Measurements from ENCODE around the gene TMUB2. TPM values are rescaled to one million over a fixed set of nuclear protein-coding genes. Genes with fewer than 3 reads are reported as not detected.
"Not testable (repeated sequence)": the region's sequence is repeated elsewhere in the genome, so short reads cannot be mapped to it uniquely, and the experiment has no call there.

The TMUB2 gene
- total RNA-seq = 10 to 100 TPM; 27.4 to 50.4 TPM

DNA sequence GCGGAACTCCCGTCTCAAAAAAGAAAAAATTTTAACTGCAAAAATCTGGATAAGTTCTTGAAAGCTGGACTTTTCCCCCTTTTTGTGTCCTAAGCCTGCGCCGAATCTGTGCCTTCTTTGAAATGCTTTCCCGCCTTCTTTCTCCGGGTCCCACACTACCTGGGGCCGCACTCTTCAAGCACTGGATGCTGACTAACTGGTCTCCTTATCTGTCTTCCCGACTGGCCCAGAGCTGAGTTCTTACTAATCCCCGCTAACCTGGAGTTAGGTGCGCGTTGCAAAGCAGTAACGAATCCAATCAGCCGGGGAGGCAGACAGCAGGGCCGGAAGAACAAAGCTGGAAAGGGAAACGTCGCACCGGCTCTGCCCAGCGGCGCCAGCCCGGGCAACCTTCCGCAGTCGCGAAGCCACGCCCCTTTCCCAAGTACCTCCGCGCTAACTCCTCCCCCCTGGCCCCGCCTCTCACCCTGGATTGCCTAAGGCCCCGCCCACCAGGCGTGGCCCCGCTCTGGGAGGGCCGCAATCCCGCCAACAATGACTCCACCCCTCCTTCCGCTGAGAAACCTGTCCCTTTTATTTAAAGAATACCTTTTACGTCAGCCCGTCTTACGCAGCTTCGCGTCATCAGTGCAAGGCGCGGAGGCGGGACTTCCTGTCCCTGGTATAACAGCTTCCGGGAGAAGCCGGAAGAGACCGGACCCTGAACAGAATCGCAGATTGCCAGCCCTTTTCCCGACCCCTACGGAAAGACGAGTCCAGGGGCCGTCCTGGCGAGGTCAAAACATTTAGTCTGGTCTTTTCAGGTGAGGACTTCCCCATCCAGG is at the start of gene TMUB2:
Gene TMUB2, plus strand, starts transcription at position 666 of the 824 bp plus-strand sequence. CDS start 737 bp downstream, outside the sequence.
- peaks cover 26% of the 10 kb centered on the region in 2 donors for H3K36me3 Mint-ChIP-seq
- peak within 1 kb of the TSS; percentile 91 to 98 for H3K27ac Mint-ChIP-seq
- H3K9me3 Mint-ChIP-seq = no peaks in the 10 kb centered on the region
- DNase-seq (ENCODE audit: low spot score in 2 of 2) (peak; percentile 99 to 100), ATAC-seq (peak; percentile 91 to 94)

DNA sequence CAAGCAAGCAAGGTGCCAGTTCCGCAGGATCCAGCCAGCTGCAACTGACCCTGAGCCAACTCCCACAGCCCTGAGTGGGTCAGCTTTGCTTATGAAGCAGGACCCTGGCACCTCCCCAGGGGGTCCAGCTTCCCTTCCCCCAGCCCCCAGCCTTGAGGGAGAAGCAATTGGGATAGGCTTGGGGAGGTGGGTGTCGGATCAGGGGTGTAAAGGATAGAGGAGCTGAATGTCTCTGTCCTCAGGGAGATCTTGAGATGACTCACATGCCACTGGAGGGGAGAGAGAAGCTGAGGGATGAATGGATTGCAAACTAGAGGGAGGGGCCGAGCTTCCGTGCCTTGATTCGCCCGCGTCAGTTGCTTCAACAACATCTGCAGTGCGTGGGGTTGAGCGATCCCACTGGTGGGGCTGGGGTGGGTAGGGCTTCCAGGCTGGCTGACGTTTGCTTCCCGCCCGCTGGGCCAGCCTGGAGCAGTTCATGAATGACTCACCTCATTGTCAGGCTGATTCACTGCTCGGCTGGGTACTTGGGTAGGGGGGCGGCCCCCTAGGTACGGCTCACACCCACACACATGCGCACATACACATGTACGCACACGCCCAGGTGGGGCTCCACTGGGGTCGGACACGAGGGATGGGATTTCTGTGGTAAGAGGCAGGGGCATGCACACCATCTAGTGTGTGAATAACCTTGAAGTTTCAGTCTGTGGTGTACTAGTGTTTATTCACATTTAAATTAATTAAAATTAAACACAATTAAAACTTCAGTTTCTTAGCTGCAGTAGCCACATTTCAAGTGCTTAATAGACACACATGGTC is 48.7 kb upstream of the TMUB2 start:
- Mint-ChIP-seq H3K27ac (peak overlapping the region in 1 of 2 donors; percentile 19), H3K9me3 (no peaks in the 10 kb centered on the region)
- ATAC-seq = peak; percentile 77 to 79

DNA sequence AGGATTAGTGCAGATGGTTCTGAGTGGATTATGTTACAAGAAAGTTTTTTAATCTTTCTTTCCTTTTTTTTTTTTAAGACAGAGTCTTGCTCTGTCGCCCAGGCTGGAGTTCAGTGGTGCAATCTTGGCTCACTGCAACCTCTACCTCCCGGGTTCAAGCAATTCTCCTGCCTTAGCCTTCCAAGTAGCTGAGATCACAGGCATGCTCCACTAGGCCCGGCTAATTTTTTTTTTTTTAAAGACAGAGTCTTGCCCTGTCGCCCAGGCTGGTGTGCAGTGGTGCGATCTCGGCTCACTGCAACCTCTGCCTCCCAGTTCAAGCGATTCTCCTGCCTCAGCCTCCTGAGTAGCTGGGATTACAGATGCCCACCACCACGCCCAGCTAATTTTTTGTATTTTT is 42.9 kb upstream of the TMUB2 start:
- not testable (repeated sequence) for H3K9me3 Mint-ChIP-seq; ATAC-seq; H3K27ac Mint-ChIP-seq; DNase-seq (ENCODE audit: low spot score in 2 of 2)
- H3K36me3 Mint-ChIP-seq = peaks cover 13 to 20% of the 10 kb centered on the region in 2 donors

More for the DNA sequence above, 48.7 kb upstream of the TMUB2 start:
- peak; percentile 66 to 88 for DNase-seq (ENCODE audit: low spot score in 2 of 2)
- H3K36me3 Mint-ChIP-seq = peaks cover 7% of the 10 kb centered on the region in 2 donors

DNA sequence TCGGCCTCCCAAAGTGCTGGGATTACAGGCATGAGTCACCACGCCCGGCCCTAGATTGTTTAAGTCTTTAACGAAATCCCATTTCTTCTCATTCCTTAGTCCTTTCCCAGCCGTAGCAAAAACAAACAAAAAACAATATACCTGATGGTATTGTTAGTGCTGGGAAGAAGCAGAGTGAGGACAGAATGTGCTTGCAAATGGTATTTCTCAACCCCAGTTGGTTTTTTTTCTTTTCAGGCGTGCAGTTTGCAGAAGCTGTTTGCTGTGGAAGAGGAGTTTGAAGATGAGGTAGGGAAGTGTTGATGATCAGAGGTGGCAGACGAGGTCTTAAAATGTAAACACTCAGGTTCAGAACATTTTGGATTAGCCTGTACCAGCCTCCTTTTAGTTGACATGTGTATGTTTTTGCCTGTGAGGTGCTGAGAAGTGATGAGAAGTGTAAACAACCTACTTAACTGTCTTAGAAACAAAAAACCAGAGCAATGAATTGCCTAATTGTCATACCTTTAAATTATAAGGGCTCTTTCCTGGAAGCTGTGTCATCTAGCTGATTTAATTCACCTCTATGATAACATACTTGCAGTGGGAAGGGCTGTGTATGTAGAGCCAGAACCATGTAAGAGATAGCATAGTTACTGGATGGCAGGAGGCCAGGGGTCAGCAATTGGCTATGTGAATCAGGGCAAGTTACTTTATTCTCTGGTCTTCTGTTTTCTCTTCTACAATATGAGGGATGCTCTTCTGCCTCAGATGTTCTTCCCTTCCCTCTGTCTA is 41.6 kb upstream of the TMUB2 start:
- no peak for ATAC-seq
- DNase-seq (ENCODE audit: low spot score in 2 of 2) = no peak
- H3K27ac Mint-ChIP-seq = no peak overlapping the region
- H3K36me3 Mint-ChIP-seq = peaks cover 17 to 28% of the 10 kb centered on the region in 2 donors
- H3K9me3 Mint-ChIP-seq = no peaks in the 10 kb centered on the region

DNA sequence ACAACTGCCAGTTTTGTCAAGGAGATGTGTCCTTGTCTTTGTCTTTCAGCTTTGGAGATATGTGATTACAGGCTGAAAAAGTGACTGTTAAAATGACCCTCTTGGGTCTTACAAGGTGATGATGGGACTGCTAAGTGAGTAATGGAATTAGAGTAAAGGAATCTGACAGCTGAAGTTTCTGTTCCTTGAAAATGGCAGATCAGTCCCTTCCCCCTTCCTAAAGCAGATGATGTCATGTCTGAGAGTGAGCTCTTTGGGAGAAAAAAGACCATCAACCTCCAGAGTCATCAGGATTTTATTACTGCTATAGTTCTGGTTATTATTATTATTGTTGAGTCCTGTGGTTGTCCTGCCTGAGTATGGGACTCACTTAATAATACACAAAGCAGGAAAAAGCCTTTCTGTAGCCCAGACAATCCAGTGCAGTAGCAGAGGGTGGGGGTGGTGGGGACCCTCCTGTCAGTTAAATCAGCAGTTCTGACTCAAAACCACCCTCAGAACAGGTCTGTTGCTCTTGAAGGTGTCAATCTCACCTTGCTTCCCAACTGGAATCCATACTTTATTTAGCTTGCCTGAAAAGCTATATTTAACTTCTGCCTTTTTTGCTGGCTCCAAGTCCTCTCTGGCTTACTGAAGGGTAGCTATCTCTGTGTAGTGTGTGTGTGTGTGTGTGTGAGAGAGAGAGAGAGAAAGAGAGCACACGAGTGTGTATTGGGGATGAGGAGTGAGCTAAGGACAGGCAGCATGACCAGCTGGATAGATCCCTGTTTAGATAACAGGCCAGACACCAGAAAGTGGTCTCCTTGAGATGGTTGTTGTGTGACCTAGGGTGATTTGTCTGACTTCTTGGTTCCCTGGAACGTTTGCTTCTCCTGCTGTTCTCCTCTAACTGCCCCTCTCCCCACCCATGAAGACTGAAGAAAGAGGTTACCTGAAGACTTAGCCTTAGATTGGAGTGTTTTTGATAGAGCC is 40.1 kb upstream of the TMUB2 start:
- Mint-ChIP-seq H3K9me3 (no peaks in the 10 kb centered on the region), H3K27ac (no peak overlapping the region), H3K36me3 (peaks cover 17 to 28% of the 10 kb centered on the region in 2 donors)
- ATAC-seq = no peak
- DNase-seq (ENCODE audit: low spot score in 2 of 2) = no peak

DNA sequence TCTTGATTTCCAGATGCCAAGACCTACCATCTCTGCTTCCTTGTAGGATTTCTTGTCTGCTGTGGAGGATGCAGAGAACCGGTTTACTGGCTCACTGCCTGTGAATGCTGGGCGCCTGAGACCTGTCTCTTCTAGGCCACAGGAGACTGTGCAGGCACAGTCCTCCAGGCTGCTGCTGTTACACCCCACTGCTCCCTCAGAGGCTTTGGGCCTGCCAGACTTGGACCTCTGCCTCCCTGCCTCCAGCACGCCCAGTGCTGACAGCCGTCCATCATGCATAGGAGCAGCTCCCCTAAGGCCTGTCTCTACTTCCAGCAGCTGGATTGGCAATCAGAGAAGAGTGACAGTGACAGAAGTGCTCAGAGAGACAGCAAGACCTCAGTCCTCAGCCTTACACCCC is 39.0 kb upstream of the TMUB2 start:
- no peak for DNase-seq (ENCODE audit: low spot score in 2 of 2)
- Mint-ChIP-seq H3K9me3 (no peaks in the 10 kb centered on the region), H3K36me3 (peaks cover 11 to 21% of the 10 kb centered on the region in 2 donors), H3K27ac (peak overlapping the region in 1 of 2 donors; percentile 17)
- ATAC-seq = no peak

DNA sequence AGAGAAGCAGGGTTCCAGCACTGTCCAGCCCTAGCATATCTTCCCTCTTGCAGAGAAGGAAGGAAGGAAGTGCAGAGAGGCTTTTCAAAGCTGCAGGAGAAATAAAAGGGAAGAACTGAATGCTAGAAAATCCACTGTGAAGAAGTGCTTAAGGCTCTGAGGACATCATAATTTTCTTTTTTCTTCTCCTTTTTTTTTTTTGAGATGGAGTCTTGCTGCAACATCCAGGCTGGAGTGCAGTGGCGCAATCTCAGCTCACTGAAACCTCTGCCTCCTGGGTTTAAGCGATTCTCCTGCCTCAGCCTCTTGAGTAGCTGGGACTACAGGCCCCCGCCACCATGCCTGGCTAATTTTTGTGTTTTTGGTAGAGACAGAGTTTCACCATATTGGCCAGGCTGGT is 37.7 kb upstream of the TMUB2 start:
- not testable (repeated sequence) for DNase-seq (ENCODE audit: low spot score in 2 of 2); H3K9me3 Mint-ChIP-seq; ATAC-seq
- Mint-ChIP-seq H3K27ac (peak overlapping the region in 1 of 2 donors; percentile 24), H3K36me3 (peaks cover 15 to 21% of the 10 kb centered on the region in 2 donors)

DNA sequence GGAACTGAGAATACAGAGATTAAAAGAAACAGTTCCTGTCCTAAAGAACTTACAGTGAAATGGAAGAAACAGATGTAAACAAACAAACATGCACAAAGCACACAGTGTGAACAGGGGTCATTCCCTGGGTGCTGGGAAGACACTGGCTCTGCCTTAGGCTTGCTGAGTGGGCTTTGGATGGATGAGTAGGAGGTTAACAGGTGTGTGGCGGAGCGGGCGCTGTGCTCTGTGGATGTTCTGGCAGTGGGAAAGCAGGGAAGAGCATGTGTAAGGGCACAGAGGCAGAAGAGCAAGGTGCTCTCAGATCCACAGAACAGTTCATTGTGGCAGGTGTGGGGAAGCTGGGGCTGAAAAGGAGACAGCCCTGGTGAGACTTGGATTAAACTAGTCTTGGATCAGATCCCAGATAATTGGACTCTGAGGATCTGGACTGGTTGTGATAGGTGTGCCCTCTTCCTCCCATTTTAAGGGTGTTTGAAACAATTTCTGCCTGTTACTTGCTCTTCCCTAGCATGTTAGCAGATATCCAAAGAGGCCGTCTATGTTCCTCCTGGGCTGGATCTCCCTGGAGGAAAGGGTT is 36.9 kb upstream of the TMUB2 start:
- Mint-ChIP-seq H3K36me3 (peaks cover 15 to 21% of the 10 kb centered on the region in 2 donors), H3K9me3 (no peaks in the 10 kb centered on the region), H3K27ac (peak overlapping the region in 1 of 2 donors; percentile 5)
- ATAC-seq (no peak), DNase-seq (ENCODE audit: low spot score in 2 of 2) (no peak)

DNA sequence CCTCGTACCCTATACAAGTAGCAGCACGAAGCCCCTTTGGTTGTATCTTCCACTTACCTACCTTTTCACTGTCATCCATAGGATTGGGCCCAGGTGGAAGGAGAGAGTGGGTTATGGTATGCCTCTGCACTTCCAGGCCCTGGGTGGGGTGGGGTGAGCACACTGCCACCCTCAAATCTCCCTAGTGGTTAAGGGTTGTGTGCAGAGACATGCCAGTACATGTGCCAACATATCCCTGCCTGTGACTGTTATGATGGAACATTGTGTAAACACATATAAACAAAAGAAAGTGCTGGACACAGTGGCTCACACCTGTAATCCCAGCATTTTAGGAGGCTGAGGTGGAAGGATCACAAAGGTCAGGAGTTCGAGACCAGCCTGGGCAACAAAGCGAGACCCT is 33.9 kb upstream of the TMUB2 start:
- peaks cover 10 to 17% of the 10 kb centered on the region in 2 donors for H3K36me3 Mint-ChIP-seq
- DNase-seq (ENCODE audit: low spot score in 2 of 2) (no peak), ATAC-seq (no peak)
- H3K27ac Mint-ChIP-seq = peak overlapping the region in 1 of 2 donors; percentile 83
- H3K9me3 Mint-ChIP-seq = no peaks in the 10 kb centered on the region

DNA sequence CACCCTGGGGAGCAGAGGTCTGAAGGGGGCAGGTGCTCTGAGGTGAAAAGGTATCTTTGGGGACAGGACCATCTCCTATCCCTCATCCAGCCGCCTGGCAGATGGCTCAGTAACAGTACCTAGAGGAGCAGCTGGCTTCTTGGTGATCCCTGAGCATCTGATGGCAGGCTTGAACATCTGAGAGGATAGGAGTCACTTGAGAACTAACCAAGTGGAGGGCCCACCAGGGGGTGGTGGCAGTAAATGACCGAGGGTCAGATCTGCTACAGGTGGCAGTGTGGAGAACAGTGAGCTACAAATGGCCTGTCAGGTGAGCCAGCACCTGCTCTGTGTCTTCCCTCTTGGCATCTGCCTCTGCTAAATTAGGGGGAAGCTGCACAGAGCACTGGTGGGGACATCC is 31.3 kb upstream of the TMUB2 start:
- DNase-seq (ENCODE audit: low spot score in 2 of 2) (no peak), ATAC-seq (no peak)
- H3K27ac Mint-ChIP-seq = peak overlapping the region in 1 of 2 donors; percentile 59

DNA sequence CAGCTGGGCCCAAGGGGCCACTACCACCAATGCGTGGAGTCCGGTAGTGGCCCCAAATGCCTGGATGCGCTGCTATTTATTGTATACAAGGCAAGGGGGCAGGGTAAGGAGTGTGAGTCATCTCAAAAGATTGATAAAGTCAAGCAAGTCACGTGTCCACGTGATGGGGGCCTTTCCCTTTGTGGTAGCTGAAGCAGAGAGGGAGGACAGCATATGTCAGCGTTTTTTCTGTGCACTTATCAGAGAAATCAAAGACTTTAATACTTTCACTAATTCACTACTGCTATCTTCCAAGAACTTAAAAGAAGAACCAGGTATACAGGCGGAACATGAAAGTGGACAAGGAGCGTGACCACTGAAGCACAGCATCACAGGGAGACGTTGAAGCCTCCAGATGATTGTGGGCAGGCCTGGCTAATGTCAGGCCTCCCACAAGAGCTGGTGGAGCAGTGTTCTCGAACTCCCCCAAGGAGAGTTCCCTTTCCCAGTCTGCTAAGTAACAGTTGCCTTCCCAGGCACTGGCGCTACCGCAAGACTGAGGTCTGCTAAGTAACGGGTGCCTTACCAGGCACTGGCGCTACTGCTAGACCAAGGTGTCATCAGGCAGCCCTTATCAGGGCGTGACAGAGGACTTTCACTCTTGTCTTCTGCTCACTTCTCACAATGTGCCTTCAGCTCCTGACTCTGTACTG is 27.1 kb upstream of the TMUB2 start:
- H3K27ac Mint-ChIP-seq = no peak overlapping the region
- H3K9me3 Mint-ChIP-seq = no peaks in the 10 kb centered on the region
- DNase-seq (ENCODE audit: low spot score in 2 of 2) (no peak), ATAC-seq (no peak)
- peaks cover 0 to 7% of the 10 kb centered on the region in 2 donors for H3K36me3 Mint-ChIP-seq

More for the DNA sequence above, 31.3 kb upstream of the TMUB2 start:
- H3K9me3 Mint-ChIP-seq = no peaks in the 10 kb centered on the region
- H3K36me3 Mint-ChIP-seq = peaks cover 5 to 7% of the 10 kb centered on the region in 2 donors

DNA sequence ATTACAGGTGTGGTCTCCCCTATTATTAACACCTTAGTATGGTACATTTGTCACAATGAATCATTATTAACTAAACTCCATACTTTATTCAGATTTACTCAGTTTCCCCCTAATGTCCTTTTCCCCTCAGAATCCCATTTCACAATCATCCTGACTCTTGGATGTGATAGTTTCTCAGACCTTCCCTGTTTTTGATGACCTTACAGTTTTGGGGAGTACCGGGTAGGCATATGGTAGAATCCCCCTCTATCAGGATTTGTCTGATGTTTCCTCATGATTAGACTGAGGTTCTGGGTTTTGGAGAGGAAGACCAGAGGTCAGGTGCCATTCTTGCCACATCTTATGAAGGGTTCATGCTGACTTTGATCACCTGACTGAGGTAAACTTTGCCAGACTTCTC is 22.3 kb upstream of the TMUB2 start:
- Mint-ChIP-seq H3K9me3 (no peaks in the 10 kb centered on the region), H3K36me3 (no peaks in the 10 kb centered on the region), H3K27ac (no peak overlapping the region)
- no peak for DNase-seq (ENCODE audit: low spot score in 2 of 2)
- ATAC-seq = no peak

DNA sequence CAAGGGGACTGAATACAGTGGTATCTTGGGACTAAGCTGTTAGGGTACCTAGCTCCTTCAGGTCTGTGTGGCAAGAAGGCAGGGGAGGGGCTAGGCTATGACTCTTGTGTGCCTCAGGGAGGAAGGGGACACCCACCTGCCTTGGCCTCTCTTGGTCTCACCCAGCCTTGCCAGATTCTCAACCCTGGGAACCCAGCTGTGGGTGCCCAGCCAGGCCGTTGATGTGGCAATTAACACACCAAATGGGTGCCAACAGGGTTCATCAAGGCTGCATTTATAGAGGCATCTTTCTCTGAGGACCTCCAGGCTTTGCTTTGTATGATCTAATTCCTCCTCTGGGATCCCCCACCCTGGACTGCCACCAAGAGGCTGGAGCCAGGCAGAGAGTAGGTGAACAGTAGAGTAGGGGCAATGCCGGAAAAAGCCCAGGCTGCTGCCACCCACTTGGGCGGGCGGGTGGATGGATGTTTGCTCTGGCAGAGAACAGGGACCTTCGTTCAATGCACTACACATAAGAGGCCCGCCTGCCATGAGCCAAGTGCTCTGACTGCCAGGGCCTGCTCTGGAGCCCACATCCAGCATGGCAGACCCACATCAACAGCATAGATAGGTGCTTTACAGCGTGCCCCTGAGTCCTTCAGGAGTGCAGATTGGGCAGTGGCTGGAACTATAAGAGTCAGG is 19.5 kb upstream of the TMUB2 start:
- H3K9me3 Mint-ChIP-seq = no peaks in the 10 kb centered on the region
- DNase-seq (ENCODE audit: low spot score in 2 of 2) (no peak), ATAC-seq (no peak)
- peak overlapping the region; percentile 38 to 44 for H3K27ac Mint-ChIP-seq
- H3K36me3 Mint-ChIP-seq = no peaks in the 10 kb centered on the region

DNA sequence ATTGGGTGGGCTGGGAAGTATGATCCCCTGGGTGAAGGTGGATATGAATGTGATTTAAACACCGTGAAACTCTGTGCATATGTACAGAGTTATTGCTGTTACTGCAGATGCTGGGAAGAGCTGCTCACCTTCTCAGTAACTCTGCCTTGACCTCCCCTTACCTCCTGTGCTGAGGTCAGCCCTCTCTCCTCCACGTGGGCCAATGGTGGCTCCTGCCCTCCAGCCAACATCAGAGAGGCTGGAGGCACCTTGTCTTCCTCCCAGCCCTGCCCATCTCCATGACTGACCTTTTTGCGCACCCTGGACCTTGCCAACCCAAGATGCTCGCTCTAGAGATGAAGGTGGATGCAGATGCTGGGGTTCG is 16.7 kb upstream of the TMUB2 start:
- H3K27ac Mint-ChIP-seq = peak overlapping the region in 1 of 2 donors; percentile 40
- ATAC-seq (no peak), DNase-seq (ENCODE audit: low spot score in 2 of 2) (no peak)
- H3K36me3 Mint-ChIP-seq = no peaks in the 10 kb centered on the region
- no peaks in the 10 kb centered on the region for H3K9me3 Mint-ChIP-seq

Data from activated naive CD4-positive, alpha-beta T cell treated with anti-CD3 and anti-CD28 coated beads, Interleukin-2, amount 50 U/mL, for 72 hours (primary cell).